SKM-1 treated with dmso at 0.1 percent for 144 hours (cell line): Measurements from ENCODE around the gene DYNLT3.

Experiments used
- DNase-seq: peaks from one replicate; lab custom pipeline; 2025; ENCODE audit not compliant: unreplicated experiment; lab: John Stamatoyannopoulos, UW

Gene DYNLT3

GRCh38 chrX:37846934-37847732, at the start of gene DYNLT3:
Gene DYNLT3, minus strand, starts transcription at chrX:37847571. Its CDS starts 61 bp downstream, at chrX:37847510.
- peak; percentile 59 for DNase-seq

GRCh38 chrX:37896511-37896890, 49.1 kb upstream of the DYNLT3 start:
- no peak for DNase-seq

- DNase-seq = no peak
These were observed 48.6 kb upstream of the DYNLT3 start for GRCh38 chrX:37895795-37896510.

GRCh38 chrX:37894725-37895124, 47.4 kb upstream of the DYNLT3 start:
- no peak for DNase-seq

- DNase-seq = no peak
These were observed 40.6 kb upstream of the DYNLT3 start for GRCh38 chrX:37888010-37888409.

GRCh38 chrX:37887347-37887746, 40.0 kb upstream of the DYNLT3 start:
- no peak for DNase-seq

GRCh38 chrX:37883196-37883595, 35.8 kb upstream of the DYNLT3 start:
- no peak for DNase-seq

- DNase-seq = no peak
These were observed 32.3 kb upstream of the DYNLT3 start for GRCh38 chrX:37879692-37880091.

GRCh38 chrX:37876716-37877115, 29.3 kb upstream of the DYNLT3 start:
- no peak for DNase-seq

- no peak for DNase-seq
These were observed 28.3 kb upstream of the DYNLT3 start for GRCh38 chrX:37875675-37876074.

- DNase-seq = no peak
These were observed 25.8 kb upstream of the DYNLT3 start for GRCh38 chrX:37873220-37873619.

GRCh38 chrX:37872303-37872655, 24.9 kb upstream of the DYNLT3 start:
- DNase-seq = no peak

GRCh38 chrX:37871626-37872302, 24.4 kb upstream of the DYNLT3 start:
- DNase-seq = no peak

GRCh38 chrX:37867536-37868153, 20.3 kb upstream of the DYNLT3 start:
- no peak for DNase-seq

- no peak for DNase-seq
These were observed 16.4 kb upstream of the DYNLT3 start for GRCh38 chrX:37863728-37864127.

- DNase-seq = no peak
These were observed 15.5 kb upstream of the DYNLT3 start for GRCh38 chrX:37862851-37863250.

- no peak for DNase-seq
These were observed 13.3 kb upstream of the DYNLT3 start for GRCh38 chrX:37860721-37861120.

- no peak for DNase-seq
These were observed 7.4 kb upstream of the DYNLT3 start for GRCh38 chrX:37854748-37855147.

GRCh38 chrX:37854148-37854547, 6.8 kb upstream of the DYNLT3 start:
- DNase-seq = no peak

- DNase-seq = no peak
These were observed 394 bp upstream of the DYNLT3 start for GRCh38 chrX:37847733-37848197.

GRCh38 chrX:37846558-37846933, 825 bp downstream of the DYNLT3 start:
- no peak for DNase-seq
